GM18498 (cell line): Measurements from ENCODE around the gene EPS15.
"Not testable (repeated sequence)": the region's sequence is repeated elsewhere in the genome, so short reads cannot be mapped to it uniquely, and the experiment has no call there.

Experiments used
- ATAC-seq: cut with Tn5 transposase; IDR thresholded peaks from one replicate; pipeline ENCODE4 v1.9.1; 2021; ENCODE audit warnings: mild to moderate bottlenecking, moderate library complexity; ENCODE audit not compliant: unreplicated experiment

EPS15 gene

GRCh38 chr1:51392241-51392640 is 126.8 kb downstream of the EPS15 start:
- ATAC-seq, result no peak

DNA sequence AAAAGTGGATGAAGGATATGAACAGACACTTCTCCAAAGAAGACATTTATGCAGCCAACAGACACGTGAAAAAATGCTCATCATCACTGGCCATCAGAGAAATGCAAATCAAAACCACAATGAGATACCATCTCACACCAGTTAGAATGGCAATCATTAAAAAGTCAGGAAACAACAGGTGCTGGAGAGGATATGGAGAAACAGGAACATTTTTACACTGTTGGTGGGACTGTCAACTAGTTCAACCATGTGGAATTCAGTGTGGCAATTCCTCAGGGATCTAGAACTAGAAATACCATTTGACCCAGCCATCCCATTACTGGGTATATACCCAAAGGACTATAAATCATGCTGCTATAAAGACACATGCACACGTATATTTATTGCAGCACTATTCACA is 128.4 kb downstream of the EPS15 start:
- ATAC-seq, result not testable (repeated sequence)

DNA sequence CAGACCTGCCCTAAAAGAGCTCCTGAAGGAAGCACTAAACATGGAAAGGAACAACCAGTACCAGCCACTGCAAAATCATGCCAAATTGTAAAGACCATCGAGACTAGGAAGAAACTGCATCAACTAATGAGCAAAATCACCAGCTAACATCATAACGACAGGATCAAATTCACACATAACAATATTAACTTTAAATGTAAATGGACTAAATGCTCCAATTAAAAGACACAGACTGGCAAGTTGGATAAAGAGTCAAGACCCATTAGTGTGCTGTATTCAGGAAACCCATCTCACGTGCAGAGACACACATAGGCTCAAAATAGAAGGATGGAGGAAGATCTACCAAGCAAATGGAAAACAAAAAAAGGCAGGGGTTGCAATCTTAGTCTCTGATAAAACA is 131.8 kb downstream of the EPS15 start:
- ATAC-seq, result not testable (repeated sequence)

- not testable (repeated sequence) for ATAC-seq
These were observed 132.8 kb downstream of the EPS15 start for GRCh38 chr1:51386259-51386658.

GRCh38 chr1:51385776-51386175 is 133.3 kb downstream of the EPS15 start:
- ATAC-seq, result no peak

DNA sequence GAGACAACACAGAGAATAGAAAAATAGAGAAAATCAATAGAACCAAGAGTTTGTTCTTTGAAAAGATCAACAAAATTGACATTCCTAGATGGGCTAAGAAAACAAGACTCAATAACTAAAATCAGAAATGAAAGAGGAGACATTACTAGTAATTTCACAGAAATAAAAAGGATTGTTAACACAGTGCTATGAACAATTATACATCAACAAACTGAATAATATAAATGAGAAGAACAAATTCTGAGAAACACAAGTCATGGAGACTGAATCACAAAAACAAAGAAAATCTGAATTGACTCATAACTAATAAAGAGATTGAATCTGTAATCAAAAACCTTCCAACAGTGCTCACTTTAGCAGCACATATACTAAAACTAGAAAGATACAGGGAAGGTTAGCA is 137.1 kb downstream of the EPS15 start:
- no peak for ATAC-seq

GRCh38 chr1:51380936-51381335 is 138.1 kb downstream of the EPS15 start:
- ATAC-seq, result no peak

DNA sequence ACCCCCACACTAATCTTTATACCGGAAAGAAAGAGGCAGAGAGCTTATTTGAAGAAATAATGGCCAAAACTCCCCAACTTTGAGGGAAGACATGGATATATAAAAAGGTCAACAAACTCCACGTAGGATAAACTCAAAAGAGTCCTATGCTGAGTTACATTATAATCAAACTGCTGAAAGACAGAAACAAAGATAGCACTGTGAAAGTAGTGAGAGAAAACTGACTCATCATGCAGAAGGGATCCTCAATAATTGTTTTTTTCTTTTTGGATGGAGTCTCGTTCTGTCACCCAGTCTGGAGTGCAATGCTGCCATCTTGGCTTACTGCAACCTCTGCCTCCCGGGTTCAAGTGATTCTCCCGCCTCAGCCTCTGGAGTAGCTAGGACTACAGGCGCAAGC is 140.2 kb downstream of the EPS15 start:
- ATAC-seq, result no peak

DNA sequence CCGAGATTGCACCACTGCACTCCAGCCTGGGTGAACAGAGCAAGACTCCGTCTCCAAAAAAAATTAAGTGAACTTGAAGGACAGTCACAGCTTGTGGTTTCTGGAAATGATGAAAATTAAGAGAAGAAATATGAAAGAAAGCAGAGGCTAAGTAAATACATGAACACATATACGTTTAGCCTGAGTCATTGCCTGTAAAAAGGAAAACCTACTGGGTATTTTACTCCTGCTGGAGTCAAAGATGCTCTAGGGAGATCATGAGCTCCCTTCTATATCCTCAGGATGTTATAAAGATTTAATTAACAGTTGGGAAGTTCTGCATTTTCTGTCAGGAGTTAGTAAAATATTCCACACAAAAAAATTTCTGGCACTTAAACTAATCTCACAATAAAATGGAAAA is 145.2 kb downstream of the EPS15 start:
- no peak for ATAC-seq

DNA sequence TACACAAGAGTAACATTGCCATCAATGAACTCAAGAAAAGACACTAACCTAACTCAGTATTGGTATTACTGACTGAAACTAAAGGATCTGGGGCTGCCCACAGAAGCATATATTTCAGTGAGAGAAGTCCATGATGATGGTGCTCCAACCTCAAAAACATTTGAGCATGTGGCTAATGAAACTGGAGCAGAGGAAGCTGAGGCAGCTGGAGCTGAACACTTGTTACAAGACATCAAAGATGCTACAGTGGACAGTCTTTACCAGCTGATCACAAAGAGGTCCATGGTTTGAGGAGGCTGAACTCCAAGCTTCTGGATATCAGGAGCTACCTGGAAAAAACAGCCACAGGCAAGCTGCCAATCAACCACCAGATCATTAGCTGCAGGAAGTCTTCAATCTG is 146.5 kb downstream of the EPS15 start:
- no peak for ATAC-seq

- no peak for ATAC-seq
These were observed 149.9 kb downstream of the EPS15 start for GRCh38 chr1:51369171-51369570.

GRCh38 chr1:51365774-51366173 is 153.3 kb downstream of the EPS15 start:
- ATAC-seq, result no peak

DNA sequence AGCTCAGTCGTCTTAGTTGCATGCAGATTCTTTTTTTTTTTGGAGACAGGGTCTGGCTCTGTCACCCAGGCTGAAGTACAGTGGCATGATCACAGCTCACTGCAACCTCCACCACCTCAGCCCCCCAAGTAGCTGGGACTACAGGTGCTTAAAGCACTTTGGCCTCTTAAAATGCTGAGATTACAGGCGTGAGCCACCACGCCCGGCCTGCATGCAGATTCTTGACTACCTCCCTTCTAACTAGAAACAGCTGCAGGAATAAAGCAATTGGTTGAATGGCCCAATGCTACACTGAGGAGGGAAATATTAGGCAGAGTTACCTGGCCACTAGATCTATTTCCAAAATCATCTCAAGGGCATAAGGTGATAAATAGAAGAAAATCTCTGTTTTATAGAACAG is 159.2 kb downstream of the EPS15 start:
- no peak for ATAC-seq

DNA sequence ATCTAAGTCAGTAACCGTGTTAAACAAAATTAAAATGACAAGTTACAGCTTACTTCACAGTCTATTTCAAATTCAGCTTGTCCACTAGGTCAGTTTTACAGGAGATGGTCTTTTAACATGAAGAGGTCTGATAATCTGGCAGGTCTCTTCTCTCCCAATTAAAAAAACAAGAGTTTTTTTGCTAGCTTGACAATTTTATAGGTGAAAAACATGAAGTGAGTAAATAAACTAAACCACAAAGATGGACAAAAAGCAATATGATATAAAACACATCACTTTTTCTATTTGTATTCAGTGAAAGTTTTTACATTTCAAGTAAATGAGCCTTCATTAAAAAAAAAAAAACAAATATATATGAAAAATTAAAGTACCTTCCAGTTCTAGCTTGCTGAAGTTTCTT is 163.7 kb downstream of the EPS15 start:
- no peak for ATAC-seq

DNA sequence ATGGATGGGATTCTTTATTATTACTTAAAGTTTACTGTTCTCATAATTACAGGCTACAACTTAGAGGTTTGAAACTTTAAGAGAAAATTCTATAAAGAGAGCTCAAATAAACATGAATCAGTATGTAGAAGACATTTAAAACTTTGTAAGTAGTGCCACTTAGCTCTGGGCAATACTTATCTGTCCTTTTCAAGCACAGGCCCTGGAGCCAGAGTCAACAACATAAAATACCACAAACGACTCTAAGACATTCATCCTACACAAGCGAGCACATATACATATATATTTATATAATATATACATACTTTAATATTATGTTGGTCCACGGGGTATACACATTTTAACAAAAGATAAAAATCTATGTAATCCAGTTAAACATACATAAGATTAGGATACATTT is 164.7 kb downstream of the EPS15 start:
- ATAC-seq, result no peak

GRCh38 chr1:51351907-51352306 is 167.2 kb downstream of the EPS15 start:
- ATAC-seq, result no peak

DNA sequence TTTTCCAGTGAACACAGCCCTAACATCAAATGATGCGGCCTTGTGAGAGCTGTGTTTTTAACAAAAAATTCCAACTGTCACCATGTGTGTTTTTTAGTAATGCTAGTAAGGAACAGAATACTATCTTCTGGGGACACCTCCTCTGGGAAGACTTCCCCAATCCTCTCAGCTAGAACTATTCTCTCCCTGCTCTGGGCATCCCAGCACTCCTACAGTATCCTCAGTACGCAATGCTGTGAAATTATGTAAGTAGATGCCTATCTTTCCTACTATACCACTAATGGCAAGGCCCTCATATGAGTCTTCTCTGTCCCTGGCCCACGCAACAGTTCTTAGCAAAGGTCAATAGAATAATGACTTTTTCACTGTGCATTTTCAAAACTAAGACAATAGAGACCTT is 169.2 kb downstream of the EPS15 start:
- ATAC-seq, result no peak

DNA sequence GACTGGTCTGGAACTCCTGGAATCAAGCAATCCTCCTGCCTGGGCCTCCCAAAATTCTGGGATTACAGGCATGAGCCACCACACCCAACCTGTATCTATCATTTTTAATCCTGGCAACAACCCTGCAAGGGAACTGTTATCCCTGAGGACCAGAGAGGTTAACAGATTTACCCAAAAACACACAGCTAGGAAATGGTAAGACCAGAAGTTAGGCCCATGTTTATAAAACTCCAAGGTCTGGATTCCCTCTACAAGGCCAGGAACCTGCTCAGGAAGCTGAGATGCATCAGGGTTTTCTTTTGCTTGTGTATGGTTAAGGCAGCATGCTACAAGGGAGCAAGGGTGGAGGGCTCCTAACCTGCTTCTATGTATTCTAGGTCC is 170.9 kb downstream of the EPS15 start:
- ATAC-seq, result no peak

DNA sequence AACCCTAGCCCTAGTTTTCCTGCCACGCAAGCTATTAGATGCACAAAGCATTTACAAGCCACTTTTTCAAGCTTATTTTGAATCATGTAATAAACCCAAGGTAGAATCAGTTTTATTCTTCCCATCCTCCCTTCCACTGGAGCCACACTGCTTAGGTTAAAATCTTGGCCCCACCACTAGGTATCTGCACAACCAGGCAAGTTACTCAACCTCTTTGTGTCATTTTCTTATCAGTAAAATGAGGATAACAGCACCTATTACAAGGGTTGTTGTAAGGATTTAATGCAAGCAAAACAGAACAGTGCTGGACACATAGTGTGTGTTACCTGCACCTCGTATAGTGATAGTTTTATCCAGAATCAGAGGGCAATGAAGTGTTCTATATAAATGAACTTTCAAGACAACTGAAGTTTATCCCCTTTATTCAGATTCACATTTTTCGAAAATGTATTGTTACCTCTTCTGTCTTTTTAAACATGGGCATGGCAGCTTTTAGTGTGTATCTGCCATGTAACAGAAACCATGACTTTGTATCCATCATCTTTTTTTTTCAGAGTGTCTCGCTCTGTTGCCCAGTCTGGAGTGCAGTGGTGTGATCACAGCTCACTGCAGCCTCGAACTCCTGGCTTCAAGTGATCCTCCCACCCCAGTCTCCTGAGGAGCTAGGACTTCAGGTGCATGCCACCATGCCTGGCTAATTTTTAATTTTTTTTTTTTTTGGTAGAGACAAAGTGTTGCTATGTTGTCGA is 171.5 kb downstream of the EPS15 start:
- no peak for ATAC-seq

- no peak for ATAC-seq
These were observed 172.8 kb downstream of the EPS15 start for GRCh38 chr1:51346086-51346942.

GRCh38 chr1:51345300-51345687 is 173.8 kb downstream of the EPS15 start:
- ATAC-seq, result no peak

DNA sequence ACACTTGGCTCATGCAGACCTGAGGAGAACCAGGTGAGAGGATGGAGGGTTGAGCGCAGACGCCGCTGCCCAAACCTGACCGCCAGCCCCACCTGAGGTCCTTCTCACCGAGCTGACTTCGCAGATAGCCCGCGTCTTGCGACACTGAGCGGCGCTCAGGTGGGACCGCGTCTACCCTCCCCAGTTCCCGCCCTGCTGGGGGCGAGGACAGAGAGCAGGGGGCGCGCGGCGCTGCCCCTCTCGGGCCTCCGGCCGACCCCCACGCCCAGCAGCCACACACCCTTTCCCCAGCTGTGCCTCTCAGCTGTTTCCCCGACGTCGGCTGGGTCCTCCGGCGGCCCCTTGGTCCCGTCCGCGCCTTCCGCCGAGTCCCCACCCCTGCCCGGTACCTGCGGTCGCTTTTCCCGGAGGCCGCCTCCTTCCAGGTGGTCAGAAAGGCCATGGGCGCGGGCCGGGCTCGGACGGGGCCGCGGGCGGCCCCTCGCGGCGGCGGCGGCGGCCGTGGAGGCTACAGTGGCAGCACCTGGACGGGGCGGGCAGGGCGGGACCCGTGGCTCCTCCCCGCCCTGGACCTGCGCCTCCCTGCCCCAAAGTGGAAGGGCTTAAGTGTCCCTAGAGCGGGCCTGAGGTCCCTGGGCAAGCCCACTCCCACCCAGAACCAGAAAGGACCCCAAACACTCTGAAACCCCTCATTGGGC is 174.3 kb downstream of the EPS15 start:
- ATAC-seq, result no peak
